ENCODE measurements around the gene HAUS6. TPM values are rescaled to one million over a fixed set of nuclear protein-coding genes. Genes with fewer than 3 reads are reported as not detected.

HAUS6 gene
- total and polyA plus RNA-seq, 2 of the 13 experiments (the other 11 are each of a cell fraction or from before 2014, with no cell fraction given) = 9.8 to 31.1 TPM

DNA sequence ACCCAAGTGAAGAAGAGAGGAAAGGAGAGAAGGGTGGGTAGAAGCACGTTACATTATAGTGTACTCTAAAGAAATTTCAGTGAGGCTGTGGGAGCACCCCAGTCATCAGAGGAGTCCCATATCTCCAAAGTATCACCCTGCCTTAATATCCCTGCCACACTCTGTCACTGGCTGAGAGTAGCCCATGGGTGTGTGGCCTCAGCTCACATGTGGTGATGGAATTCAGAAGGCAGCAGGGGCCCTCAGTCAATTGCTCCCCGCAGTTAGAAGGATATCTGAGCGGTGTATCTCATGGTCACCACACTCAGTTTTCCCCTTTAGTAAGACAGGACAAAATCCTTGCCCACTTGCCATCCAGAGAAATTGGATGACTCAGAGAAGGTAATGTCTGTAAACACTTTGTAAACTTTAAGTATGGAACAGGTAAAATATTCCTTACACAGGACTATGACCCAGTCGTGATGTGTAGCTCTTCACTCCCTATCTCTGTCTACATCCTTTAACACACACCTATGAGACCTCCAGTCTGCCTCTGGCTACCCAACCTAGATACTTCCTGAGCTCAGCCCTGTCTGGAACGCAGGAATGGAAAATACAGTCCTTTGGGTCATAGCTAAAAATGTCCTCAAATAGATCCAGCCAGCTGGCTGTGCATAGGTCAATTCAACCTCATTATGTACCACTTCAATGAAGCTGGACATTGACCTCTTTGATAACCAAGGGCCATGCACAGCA lies 48.9 kb upstream of the HAUS6 start (continued):
- TF ChIP-seq, protein P1, sequence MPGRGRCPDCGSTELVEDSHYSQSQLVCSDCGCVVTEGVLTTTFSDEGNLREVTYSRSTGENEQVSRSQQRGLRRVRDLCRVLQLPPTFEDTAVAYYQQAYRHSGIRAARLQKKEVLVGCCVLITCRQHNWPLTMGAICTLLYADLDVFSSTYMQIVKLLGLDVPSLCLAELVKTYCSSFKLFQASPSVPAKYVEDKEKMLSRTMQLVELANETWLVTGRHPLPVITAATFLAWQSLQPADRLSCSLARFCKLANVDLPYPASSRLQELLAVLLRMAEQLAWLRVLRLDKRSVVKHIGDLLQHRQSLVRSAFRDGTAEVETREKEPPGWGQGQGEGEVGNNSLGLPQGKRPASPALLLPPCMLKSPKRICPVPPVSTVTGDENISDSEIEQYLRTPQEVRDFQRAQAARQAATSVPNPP (CRISPR knock-in tag; IDR thresholded peaks at IDR 0.05) = no peak
- TF ChIP-seq NFRKB (IDR thresholded peaks at IDR 0.05) (no peak), ZNF333 (CRISPR knock-in tag; IDR thresholded peaks at IDR 0.05; ENCODE audit: borderline replicate concordance) (no peak), ZNF629 (CRISPR knock-in tag; conservative IDR thresholded peaks at IDR 0.05) (peak; percentile 54; the same call in 1 of the 2 replicates), IRF2 (CRISPR knock-in tag; IDR thresholded peaks at IDR 0.05) (peak; percentile 81; the same call in 1 of the 2 replicates), PBX3 (CRISPR knock-in tag; IDR thresholded peaks at IDR 0.05; ENCODE audit: borderline replicate concordance) (no peak), TCF7L2 (IDR thresholded peaks at IDR 0.05; ENCODE audit: low read depth, low read length) (no peak), ZSCAN31 (CRISPR knock-in tag; IDR thresholded peaks at IDR 0.05; ENCODE audit: low read depth) (peak; percentile 40; the same call in 1 of the 2 replicates), POLR2AphosphoS5 (IDR thresholded peaks at IDR 0.05; ENCODE audit: low read depth, low read length) (peak; percentile 49), PITX1 (CRISPR knock-in tag; IDR thresholded peaks at IDR 0.05) (peak; percentile 69; the same call in 1 of the 2 replicates), MBD4 (IDR thresholded peaks at IDR 0.05; ENCODE audit: borderline replicate concordance, low read length) (peak; percentile 64; the same call in 1 of the 2 replicates)
- TF ChIP-seq, protein P2, sequence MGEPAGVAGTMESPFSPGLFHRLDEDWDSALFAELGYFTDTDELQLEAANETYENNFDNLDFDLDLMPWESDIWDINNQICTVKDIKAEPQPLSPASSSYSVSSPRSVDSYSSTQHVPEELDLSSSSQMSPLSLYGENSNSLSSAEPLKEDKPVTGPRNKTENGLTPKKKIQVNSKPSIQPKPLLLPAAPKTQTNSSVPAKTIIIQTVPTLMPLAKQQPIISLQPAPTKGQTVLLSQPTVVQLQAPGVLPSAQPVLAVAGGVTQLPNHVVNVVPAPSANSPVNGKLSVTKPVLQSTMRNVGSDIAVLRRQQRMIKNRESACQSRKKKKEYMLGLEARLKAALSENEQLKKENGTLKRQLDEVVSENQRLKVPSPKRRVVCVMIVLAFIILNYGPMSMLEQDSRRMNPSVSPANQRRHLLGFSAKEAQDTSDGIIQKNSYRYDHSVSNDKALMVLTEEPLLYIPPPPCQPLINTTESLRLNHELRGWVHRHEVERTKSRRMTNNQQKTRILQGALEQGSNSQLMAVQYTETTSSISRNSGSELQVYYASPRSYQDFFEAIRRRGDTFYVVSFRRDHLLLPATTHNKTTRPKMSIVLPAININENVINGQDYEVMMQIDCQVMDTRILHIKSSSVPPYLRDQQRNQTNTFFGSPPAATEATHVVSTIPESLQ (CRISPR knock-in tag; conservative IDR thresholded peaks at IDR 0.05) = no peak

Measured in HepG2 (cell line).